T-helper 1 cell treated with Interleukin-12 subunit alpha and Interleukin-12 subunit beta and Interleukin-4 antibody, amounts not matched to agents 30 ng/mL and 1 ng/mL, for 36 hours (primary cell): Measurements from ENCODE around the gene SDF2L1. TPM values are rescaled to one million over a fixed set of nuclear protein-coding genes. Genes with fewer than 3 reads are reported as not detected.

Source experiments
- intact Hi-C: fragments of 100-400 bp; cut with micrococcal nuclease; formaldehyde crosslinking; loops from one replicate; pipeline ENCODE4 v1.15.1; 2024
- total RNA-seq: library from RNA; stranded (reverse); gene quantifications from 2 replicates; pipeline ENCODE4 v1.2.3, GENCODE V29; 2022

SDF2L1 gene
- total RNA-seq, 1 donor from 2014 or later: 117 TPM

DNA sequence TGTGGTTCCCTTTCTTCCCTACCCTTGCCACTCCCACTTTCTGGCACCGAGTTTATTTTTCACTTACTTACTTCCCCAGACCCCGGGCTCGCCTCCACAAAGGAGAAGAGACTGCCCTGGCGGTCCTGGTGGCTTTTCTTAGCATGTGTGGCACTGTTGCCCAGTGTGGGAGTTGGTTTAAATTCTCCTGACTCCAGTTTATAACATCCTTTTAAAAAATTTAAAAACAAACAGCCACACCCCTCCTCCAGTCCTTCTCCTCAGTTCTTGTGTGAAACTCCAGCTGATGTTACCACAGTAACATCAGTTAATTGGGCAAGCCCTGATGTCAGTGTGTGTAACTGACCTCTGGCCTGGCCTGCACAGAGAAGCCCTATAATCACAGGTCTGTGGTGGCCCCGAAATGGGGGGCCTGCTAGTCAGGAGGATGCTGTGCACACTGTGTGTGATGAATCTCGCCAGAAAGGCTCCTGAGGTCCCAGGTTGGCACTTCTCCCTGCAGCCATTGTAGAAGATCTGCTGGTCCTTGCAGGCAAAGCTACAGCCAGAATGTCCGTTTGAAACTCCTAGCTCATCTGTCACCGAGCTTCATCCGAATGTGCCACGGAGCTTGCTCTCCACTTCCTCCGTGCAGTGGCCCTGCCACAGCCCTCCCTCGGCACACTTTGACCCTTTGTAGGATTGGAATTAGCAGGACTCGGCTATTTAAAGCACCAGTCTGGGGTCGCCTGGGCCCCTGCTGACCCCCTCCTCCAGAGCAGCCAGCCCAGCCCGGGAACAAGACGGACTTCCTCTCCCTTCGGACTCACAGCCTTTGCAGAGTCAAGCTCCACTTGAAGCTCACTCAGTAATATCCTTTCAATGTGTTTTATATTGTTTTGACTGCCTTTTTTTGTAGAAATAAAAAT, 19.8 kb upstream of the SDF2L1 start:
- intact Hi-C loops: no loop called here

- intact Hi-C loops: no loop called here
Measured at GRCh38 chr22:21622919-21623647, 19.0 kb upstream of the SDF2L1 start.

GRCh38 chr22:21623648-21623970, 18.5 kb upstream of the SDF2L1 start:
- intact Hi-C loops: no loop called here

DNA sequence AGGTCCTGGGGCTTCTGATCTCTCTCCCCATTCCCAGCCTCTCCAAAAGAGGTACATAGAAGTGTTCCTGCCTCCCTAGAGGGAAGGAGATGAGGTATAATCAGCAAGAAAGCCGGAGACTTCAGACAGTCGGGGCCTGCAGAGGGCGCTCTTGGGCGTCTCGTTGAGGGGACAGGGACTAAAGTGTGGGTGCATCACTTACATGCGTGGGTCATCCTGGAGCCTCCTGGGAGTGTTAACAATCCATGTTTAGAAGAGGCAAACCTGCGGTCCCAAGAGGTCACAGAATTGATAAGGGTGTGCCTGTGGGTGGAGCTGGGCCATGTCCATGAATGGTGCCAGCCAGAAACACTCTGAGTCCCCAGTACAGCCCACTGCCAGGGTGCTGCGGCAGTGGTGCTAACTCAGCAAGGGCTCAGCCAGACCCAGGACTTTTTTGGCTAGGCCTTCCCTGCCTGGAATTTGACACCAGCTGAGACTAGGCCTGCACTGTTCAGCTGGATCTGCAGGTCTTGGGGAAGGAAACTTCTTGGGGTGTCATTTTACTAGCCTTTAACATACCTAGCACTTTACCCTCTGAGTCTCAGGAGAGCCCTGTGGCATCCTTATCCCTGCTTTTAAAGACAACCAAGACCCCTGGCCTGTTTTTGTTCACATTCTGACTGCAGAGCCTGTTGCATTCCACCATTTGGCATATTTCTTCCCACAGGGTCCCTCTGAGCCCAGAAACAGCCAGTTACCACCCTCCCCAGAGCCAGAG, 17.8 kb upstream of the SDF2L1 start:
- intact Hi-C loops: no loop called here

DNA sequence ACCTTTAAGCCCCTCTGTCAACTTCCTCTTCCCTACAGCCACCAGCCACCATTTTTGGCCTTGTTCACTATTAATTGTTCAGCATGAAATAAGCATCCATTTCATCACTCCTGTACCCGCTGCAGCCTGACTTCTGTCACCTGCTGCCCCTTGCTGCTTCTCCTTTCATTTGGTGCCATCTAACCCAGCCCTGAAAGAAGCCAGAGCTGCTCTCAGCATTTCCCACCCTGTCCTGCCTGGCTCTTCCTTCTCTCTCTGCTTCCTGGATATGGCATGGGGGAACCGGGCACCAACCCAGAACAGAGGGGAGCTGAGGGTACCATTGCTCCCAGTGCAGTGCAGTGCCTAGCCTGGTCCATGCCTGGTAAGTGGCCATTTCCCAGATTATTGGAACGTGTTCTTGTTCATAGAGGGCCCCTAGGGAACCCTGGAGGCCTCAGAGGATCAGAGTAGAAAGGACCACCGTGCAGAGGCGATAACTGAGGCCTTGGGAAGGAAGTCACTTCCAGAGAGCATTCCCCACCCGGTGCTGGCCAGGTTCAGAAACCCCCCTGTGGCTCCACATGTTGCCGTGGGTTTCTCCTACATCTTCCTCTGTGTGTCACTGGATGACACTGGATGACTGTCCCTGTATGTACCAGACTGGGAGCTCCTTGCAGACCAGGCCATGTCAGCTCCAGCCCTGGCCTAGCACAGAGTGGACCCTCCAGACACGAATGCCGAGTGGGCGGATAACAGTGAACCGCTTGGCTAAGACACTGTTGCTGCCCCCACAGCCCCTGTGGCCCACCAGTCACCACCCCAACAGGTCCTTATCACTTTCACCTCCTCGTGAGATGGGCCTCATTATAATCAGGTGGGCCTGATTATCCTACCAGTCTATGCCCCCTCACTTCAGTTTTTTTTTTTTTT, 17.0 kb upstream of the SDF2L1 start:
- intact Hi-C loops: no loop called here

DNA sequence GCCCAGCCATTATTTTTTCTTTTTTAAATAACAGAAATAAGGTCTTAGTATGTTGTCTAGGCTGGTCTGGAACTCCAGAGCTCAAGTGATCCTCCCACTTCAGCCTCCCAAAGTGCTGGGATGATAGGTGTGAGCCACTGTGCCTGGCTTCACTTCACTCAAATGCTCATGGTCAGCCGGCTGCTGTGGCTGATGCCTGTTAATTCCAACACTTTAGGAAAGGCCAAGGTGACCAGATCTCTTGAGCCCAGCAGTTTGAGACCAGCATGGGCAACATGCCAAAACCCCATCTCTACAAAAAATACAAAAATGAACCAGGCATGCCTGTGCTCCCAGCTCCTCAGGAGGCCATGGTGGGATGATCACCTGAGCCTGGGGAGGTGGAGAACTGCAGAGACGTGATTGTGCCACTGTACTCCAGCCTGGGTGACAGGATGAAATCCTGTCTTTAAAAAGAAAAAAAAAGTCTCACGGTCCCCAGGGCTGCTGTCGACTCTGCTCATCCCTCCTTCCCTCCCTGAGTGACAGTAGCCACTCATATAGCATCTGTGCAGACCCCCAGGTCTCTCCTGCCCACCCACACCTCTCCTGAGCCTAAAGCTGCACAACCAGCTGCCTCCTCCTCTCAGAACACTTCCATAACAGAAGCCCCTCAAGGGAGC, 15.9 kb upstream of the SDF2L1 start:
- intact Hi-C loops: no loop called here

GRCh38 chr22:21626735-21627469, 15.2 kb upstream of the SDF2L1 start:
- intact Hi-C loops: no loop called here

GRCh38 chr22:21628386-21629254, 13.5 kb upstream of the SDF2L1 start:
- intact Hi-C loops: loop anchor here (1.0 kb wide), 1 partner anchor 61 kb away; the partner anchor contains the start of gene UBE2L3

DNA sequence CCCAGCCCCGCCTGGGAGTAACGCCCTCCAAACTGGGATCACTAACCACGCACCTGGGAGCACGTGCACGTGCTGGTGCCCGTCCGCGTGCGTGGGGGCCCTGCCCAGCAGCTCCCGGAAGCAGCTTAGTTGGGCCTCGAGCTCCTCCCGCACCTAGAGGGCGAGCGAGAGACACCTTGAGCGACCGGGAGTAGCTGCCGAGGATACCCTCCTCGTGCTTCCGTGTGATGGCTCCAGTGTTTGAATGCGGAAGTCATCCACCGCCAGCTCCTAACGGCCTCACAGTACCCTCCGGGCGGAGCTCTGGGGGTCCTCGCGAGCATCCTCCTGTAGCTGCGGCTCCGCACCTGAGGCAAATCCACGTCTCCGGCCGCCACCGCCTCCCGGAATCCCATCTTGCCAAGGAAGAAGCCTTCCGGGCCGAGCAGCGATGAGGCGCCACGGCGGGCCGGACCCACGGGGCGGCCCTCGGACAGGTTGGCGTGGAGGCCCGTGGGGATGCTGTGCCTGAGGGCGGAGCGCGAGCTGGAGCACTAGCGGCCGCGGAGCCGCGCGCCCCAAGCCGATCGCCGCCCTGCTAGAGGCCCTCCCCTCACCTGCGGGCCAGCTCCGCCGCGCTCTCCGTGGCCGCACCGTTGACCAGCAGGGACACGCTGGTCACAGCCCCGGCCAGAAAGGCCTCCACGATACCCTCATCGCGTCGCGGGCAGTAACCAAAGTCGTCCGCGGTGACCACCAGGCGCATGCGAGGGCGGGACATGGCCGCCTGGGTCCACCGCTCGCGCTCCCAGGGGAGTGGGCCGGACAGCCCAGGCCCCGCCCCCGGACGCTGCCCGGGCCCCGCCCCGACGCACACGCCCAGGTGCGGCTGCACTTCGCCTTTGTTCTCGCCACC, 12.6 kb upstream of the SDF2L1 start, which contains the start of gene YDJC:
TSS of gene YDJC (minus strand) at position 768 of the 895 bp plus-strand sequence. CDS start at position 760, 8 bp downstream.
- intact Hi-C loops: loop anchor here (1.0 to 2.0 kb wide), 5 partner anchors 13 to 62 kb away; partner anchors contain the start of genes PPIL2, SDF2L1 and UBE2L3

GRCh38 chr22:21631025-21631424, 11.1 kb upstream of the SDF2L1 start:
- intact Hi-C loops: loop anchor here (2.0 kb wide), 2 partner anchors 22 to 36 kb away; partner anchors contain the start of gene PPIL2

DNA sequence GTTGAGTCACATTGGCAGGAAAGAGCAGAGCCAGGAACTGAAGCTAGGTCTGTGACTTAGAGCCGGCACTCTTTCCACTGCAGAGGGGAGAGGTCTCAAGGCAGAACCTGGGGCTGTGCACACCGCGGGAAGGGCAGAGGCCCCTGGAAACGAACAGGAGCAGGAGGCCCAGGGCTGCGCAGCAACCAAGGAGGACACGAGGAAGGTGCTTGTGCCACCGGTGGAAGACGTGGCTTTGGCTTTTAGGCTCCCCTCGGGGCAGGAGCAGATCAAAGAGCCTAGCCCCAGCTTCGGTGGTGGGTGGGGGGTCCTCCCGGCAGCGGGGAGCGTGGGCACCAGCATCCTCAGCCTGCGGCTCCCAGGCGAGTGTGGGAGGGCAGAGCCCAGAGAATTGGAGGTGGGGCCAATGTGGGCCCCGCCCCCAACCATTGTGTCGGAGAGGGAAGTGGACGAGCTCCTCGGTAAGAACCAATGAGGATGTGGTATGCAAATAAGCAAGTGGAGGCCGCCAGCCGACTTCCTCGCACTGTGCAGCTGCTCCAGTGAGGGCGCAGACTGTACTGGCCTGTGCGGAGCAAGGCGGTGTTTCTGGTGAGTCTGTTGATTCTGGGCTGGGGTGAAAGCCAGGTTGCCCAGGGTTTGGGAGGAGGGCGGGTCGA, 9.7 kb upstream of the SDF2L1 start, which contains the start of gene CCDC116:
TSS of gene CCDC116 (plus strand) at position 524 of the 659 bp plus-strand sequence. CDS start 422 bp downstream, outside the sequence.
- intact Hi-C loops: no loop called here

- intact Hi-C loops: no loop called here
Measured at GRCh38 chr22:21632931-21633330, 9.2 kb upstream of the SDF2L1 start.

GRCh38 chr22:21633481-21633880, 8.6 kb upstream of the SDF2L1 start:
- intact Hi-C loops: no loop called here

- intact Hi-C loops: no loop called here
Measured at GRCh38 chr22:21634081-21634480, 8.0 kb upstream of the SDF2L1 start.

- intact Hi-C loops: no loop called here
Measured at GRCh38 chr22:21634844-21635243, 7.3 kb upstream of the SDF2L1 start.

DNA sequence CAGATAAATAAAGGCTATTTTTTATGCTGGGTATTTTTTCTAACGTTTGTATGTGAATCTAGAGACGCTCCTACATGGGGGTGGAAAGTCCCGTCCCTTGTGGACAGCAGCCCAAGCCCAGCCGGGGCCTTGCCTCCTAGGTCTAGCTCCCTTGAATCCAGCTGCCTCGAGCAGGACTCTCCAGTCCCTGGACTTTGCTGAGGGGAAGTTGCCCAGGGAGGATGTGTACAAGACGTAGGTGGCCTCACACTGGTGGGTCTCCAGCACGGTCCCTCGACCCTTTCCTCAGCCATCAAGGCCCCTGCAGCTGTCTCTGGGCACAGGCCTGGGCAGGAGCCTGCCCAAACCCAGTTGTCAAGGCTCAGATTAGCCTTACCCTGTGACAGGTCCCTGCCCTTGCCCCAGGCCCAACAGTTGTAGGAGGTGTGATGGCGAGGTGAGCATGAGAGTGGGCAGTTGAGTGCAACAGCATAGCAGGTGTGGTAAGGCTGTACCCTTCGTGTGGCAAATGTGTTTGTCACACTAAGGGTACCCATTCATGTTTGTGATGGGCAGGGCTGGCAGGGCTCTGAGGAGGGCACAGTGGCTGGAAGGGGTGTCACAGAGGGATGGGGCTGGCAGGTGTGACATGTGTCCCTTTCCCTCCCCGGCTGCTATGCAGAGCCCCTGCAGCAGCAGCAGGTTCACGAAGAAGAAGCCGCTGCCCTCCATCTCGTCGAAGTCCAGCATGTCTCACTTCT, 6.2 kb upstream of the SDF2L1 start:
- intact Hi-C loops: no loop called here
